ENCODE results near the gene TRAPPC11.

- TF ChIP-seq CTCF (IDR thresholded peaks at IDR 0.05 in 2 of 3, conservative IDR thresholded peaks at IDR 0.05 in 1 of 3; ENCODE audit: borderline replicate concordance in 1 of 3, insufficient read depth in 1 of 3, low read depth in 2 of 3, low read length in 2 of 3): no peak
- no peak for TF ChIP-seq EZH2phosphoT487 (IDR thresholded peaks at IDR 0.05; ENCODE audit: borderline replicate concordance)
- no peak for TF ChIP-seq EZH2 (IDR thresholded peaks at IDR 0.05)
- no peak for TF ChIP-seq POLR2A (IDR thresholded peaks at IDR 0.05; ENCODE audit: borderline replicate concordance, extremely low read depth, insufficient read depth, insufficient read length)
- TF ChIP-seq ZNF274 (IDR thresholded peaks at IDR 0.05; ENCODE audit: low read depth, low read length): no peak
- TF ChIP-seq POLR2AphosphoS5 (IDR thresholded peaks at IDR 0.05; ENCODE audit: low read depth, low read length): no peak
- TF ChIP-seq MAX (IDR thresholded peaks at IDR 0.05): no peak
- no peak for TF ChIP-seq SIN3A (IDR thresholded peaks at IDR 0.05; ENCODE audit: low read depth)
- TF ChIP-seq REST (IDR thresholded peaks at IDR 0.05; ENCODE audit: low read depth): no peak
Measured at GRCh38 chr4:183721207-183722081, 62.4 kb downstream of the TRAPPC11 start.
